ENCODE results near the gene TEX35. TPM values are rescaled to one million over a fixed set of nuclear protein-coding genes. Genes with fewer than 3 reads are reported as not detected.

Gene TEX35
- total RNA-seq (not detected), polyA plus RNA-seq (not detected), total RNA-seq (not detected)

DNA sequence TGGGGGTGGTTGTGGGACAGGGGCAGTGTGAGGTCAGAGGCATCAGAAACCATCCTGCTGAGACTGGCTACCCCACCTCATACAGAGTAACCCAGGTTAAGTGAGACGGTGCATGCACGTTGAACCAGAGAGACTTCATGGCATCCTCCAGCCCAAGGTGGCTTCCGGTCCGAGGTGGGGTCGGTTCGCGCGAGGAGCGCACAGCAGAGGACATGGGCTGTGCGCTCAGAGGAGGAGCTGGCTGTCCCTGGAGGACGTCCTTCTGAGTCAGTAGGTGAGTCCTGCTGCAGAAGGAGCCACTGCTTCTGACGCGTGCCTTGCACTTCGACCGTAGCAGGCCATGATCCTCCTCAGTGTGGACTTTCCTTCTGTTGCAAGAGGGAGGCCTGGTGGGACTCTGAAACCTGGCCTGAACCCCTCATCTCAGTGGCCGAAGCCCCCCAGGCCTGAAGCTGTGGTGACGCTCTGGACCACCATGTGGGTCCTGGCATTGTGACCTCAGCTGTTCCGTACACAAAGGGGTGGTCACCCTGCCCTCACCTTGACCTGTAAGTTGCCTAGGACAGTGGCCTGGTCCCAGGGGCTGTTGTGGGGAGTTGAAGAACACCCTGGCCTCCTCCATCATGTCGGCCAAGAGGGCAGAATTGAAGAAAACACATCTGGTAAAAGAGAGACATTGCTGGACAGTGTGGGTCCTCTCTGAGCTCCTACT lies at the start of gene TEX35:
Gene TEX35 (plus strand): TSS at position 544 of the 712 bp plus-strand sequence. CDS start 80 bp downstream, at position 624.
- no peak within 1 kb of the TSS for H3K4me3 Mint-ChIP-seq
- Histone ChIP-seq H3K4me1 (ENCODE audit: control insufficient read depth in 2 of 2, insufficient read depth in 2 of 2, low read length in 2 of 2) (no peaks in the 10 kb centered on the region), H3K36me3 (ENCODE audit: control insufficient read depth in 2 of 3, insufficient read depth in 3 of 3, low read length in 3 of 3) (no peaks in the 10 kb centered on the region), H3K9me3 (ENCODE audit: control insufficient read depth in 2 of 3, low read length in 3 of 3) (no peaks in the 10 kb centered on the region), H3K4me3 (ENCODE audit: low read length) (no peak within 1 kb of the TSS), H3K27ac (ENCODE audit: low read depth, low read length) (no peak within 1 kb of the TSS), H3K27me3 (ENCODE audit: control insufficient read depth in 2 of 2, insufficient read depth in 2 of 2, low read length in 2 of 2) (no peaks in the 10 kb centered on the region)
- CTCF ChIA-PET = no interaction called here
- H3K9me3 Mint-ChIP-seq = peaks cover 0 to 2% (median 0%) of the 10 kb centered on the region in 11 donors
- H3K36me3 Mint-ChIP-seq = no peaks in the 10 kb centered on the region
- ATAC-seq (no peak), DNase-seq (no peak)
- POLR2A ChIA-PET = no interaction called here
- intact Hi-C loops (cut with micrococcal nuclease) = no loop called here
- no peak within 1 kb of the TSS for H3K27ac Mint-ChIP-seq
- H3K27me3 Mint-ChIP-seq = peaks cover 0 to 6% (median 0%) of the 10 kb centered on the region in 5 donors
- no peaks in the 10 kb centered on the region for H3K4me1 Mint-ChIP-seq

DNA sequence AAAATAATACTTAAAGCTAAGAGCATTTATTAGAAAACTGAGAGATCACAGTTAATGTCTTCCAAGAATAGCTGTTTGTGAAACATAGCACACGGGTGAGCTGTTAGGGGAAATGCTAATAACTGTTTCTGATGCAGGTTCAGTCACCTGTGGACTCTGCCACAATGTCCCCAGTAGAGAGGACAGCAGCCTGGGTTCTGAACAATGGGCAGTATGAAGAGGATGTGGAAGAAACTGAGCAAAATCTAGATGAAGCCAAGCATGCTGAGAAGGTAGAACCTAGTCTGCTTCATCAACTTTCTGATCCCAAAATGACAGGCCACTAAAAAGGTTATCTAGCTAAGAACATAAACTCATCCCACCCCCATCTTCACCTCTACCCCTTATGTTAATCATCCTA lies 48.8 kb upstream of the TEX35 start:
- no peaks in the 10 kb centered on the region for H3K9me3 Mint-ChIP-seq
- no peaks in the 10 kb centered on the region for H3K27me3 ChIP-seq (ENCODE audit: control insufficient read depth in 2 of 2, insufficient read depth in 2 of 2, low read length in 2 of 2)
- H3K36me3 ChIP-seq (ENCODE audit: control insufficient read depth in 2 of 3, insufficient read depth in 3 of 3, low read length in 3 of 3) = no peaks in the 10 kb centered on the region
- ATAC-seq (no peak), DNase-seq (no peak)
- H3K27ac ChIP-seq (ENCODE audit: low read depth, low read length) = no peak overlapping the region
- no peaks in the 10 kb centered on the region for H3K9me3 ChIP-seq (ENCODE audit: control insufficient read depth in 2 of 3, low read length in 3 of 3)
- H3K27me3 Mint-ChIP-seq = peaks cover 0 to 14% (median 13%) of the 10 kb centered on the region in 5 donors
- no peak overlapping the region for H3K4me3 Mint-ChIP-seq
- ChIA-PET POLR2A (no interaction called here), CTCF (no interaction called here)
- H3K36me3 Mint-ChIP-seq = no peaks in the 10 kb centered on the region
- no peaks in the 10 kb centered on the region for H3K4me1 ChIP-seq (ENCODE audit: control insufficient read depth in 2 of 2, insufficient read depth in 2 of 2, low read length in 2 of 2)
- H3K4me1 Mint-ChIP-seq = no peaks in the 10 kb centered on the region
- H3K27ac Mint-ChIP-seq = no peak overlapping the region
- intact Hi-C loops (cut with micrococcal nuclease) = no loop called here
- H3K4me3 ChIP-seq (ENCODE audit: low read length) = no peak overlapping the region

DNA sequence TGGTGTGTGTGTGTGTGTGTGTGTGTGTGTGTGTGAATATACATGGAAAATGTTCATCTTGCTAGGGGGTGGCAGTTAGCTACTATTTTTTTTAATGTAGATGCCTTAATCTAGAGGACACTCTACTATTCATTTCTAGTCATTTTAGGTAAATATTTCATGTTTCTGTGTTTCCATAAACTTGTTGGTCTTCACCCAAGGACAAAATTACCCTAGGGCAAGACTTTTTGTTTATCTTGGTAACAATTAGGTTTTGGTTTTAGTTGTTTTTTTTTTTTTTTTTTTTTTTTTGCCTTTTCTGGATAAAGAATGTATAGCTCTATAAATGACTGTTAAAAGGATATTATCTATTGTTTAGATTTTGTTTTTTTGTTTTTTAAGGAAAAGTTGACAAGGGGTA lies 48.3 kb upstream of the TEX35 start:
- ChIA-PET CTCF (no interaction called here), POLR2A (no interaction called here)
- H3K27me3 ChIP-seq (ENCODE audit: control insufficient read depth in 2 of 2, insufficient read depth in 2 of 2, low read length in 2 of 2) = no peaks in the 10 kb centered on the region
- H3K9me3 ChIP-seq (ENCODE audit: control insufficient read depth in 2 of 3, low read length in 3 of 3) = no peaks in the 10 kb centered on the region
- ATAC-seq (no peak), DNase-seq (no peak)
- H3K4me3 ChIP-seq (ENCODE audit: low read length) = no peak overlapping the region
- no peak overlapping the region for H3K4me3 Mint-ChIP-seq
- H3K9me3 Mint-ChIP-seq = no peaks in the 10 kb centered on the region
- no peaks in the 10 kb centered on the region for H3K36me3 ChIP-seq (ENCODE audit: control insufficient read depth in 2 of 3, insufficient read depth in 3 of 3, low read length in 3 of 3)
- no peaks in the 10 kb centered on the region for H3K4me1 ChIP-seq (ENCODE audit: control insufficient read depth in 2 of 2, insufficient read depth in 2 of 2, low read length in 2 of 2)
- H3K36me3 Mint-ChIP-seq = no peaks in the 10 kb centered on the region
- H3K27ac Mint-ChIP-seq = no peak overlapping the region
- H3K4me1 Mint-ChIP-seq = no peaks in the 10 kb centered on the region
- no peak overlapping the region for H3K27ac ChIP-seq (ENCODE audit: low read depth, low read length)
- H3K27me3 Mint-ChIP-seq = peaks cover 0 to 14% (median 13%) of the 10 kb centered on the region in 5 donors
- intact Hi-C loops (cut with micrococcal nuclease) = no loop called here

DNA sequence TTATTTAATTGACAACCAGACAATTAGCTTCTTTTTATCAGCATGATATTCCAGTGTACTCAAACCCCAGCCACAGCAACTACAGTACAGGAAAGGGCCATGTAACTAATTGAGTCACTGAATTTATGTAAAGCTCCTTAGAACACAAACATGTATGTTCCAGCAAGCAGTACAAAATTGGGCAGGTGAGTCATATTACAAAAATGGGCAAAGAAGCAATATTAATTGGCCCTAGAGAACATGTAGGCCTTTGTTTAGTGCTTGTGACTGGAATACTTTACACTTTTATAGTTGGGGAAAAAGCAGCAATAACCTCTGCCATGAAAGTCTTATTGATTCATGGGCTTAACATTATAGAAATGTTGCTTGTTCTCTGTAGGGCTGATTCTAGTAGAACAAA lies 47.9 kb upstream of the TEX35 start:
- no peaks in the 10 kb centered on the region for H3K4me1 Mint-ChIP-seq
- no peaks in the 10 kb centered on the region for H3K36me3 Mint-ChIP-seq
- ATAC-seq (no peak), DNase-seq (no peak)
- no peak overlapping the region for H3K27ac ChIP-seq (ENCODE audit: low read depth, low read length)
- intact Hi-C loops (cut with micrococcal nuclease) = no loop called here
- H3K9me3 ChIP-seq (ENCODE audit: control insufficient read depth in 2 of 3, low read length in 3 of 3) = no peaks in the 10 kb centered on the region
- POLR2A ChIA-PET = no interaction called here
- CTCF ChIA-PET = no interaction called here
- no peaks in the 10 kb centered on the region for H3K36me3 ChIP-seq (ENCODE audit: control insufficient read depth in 2 of 3, insufficient read depth in 3 of 3, low read length in 3 of 3)
- H3K27me3 ChIP-seq (ENCODE audit: control insufficient read depth in 2 of 2, insufficient read depth in 2 of 2, low read length in 2 of 2) = no peaks in the 10 kb centered on the region
- no peak overlapping the region for H3K4me3 ChIP-seq (ENCODE audit: low read length)
- peaks cover 0 to 14% (median 13%) of the 10 kb centered on the region in 5 donors for H3K27me3 Mint-ChIP-seq
- no peaks in the 10 kb centered on the region for H3K9me3 Mint-ChIP-seq
- no peak overlapping the region for H3K4me3 Mint-ChIP-seq
- no peaks in the 10 kb centered on the region for H3K4me1 ChIP-seq (ENCODE audit: control insufficient read depth in 2 of 2, insufficient read depth in 2 of 2, low read length in 2 of 2)
- no peak overlapping the region for H3K27ac Mint-ChIP-seq

DNA sequence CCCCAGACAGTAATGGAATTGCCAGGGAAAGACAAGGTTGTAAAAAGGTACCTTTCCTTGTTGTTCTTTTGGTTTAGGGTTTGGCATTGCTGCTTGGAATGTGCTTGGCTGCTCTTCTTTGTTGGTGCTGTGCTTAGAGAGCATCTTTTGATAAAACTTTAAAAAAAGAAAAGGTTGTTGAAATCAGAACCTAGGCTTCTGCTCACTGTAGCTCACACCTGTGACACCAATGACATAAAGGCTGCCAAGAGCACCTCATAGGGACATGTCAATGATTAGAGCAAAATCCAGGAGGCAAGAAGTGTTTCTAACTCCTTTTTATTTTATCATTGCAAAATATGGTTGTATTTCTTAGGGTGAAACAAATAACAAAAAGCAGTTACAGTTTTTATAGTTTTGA lies 45.1 kb upstream of the TEX35 start:
- peaks cover 4 to 21% (median 20%) of the 10 kb centered on the region in 5 donors for H3K27me3 Mint-ChIP-seq
- CTCF ChIA-PET = no interaction called here

DNA sequence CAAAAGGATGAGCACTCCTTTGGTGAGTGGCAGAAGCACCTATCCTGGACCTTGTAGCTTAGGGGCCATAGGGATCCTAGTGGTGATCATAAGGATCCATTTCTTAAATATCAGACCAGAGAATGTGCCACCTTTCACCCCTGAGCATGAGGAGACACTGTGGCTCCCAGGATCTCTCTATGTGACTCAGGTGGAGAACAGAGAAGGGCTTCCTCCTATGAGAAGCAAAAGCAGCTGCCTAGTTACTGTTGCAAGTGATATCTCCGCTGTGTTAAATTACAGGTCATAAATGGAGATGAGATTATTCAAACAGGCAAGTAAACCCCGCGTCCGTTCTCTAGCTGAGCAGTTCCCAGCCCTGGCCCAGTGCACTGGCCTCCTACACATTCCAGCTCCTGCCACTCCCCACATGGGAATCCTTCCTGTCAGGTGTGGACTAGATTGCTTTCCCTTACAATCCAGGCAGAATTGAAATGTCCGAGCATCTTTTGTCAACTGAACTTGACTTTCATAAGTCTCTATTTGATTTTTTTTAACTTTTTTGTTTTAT lies 42.4 kb upstream of the TEX35 start:
- H3K9me3 Mint-ChIP-seq = no peaks in the 10 kb centered on the region
- CTCF ChIA-PET = no interaction called here
- intact Hi-C loops (cut with micrococcal nuclease) = no loop called here

More for the DNA sequence above, 45.1 kb upstream of the TEX35 start:
- Histone ChIP-seq H3K36me3 (ENCODE audit: control insufficient read depth in 2 of 3, insufficient read depth in 3 of 3, low read length in 3 of 3) (no peaks in the 10 kb centered on the region), H3K4me1 (ENCODE audit: control insufficient read depth in 2 of 2, insufficient read depth in 2 of 2, low read length in 2 of 2) (no peaks in the 10 kb centered on the region), H3K27ac (ENCODE audit: low read depth, low read length) (no peak overlapping the region), H3K27me3 (ENCODE audit: control insufficient read depth in 2 of 2, insufficient read depth in 2 of 2, low read length in 2 of 2) (no peaks in the 10 kb centered on the region), H3K4me3 (ENCODE audit: low read length) (no peak overlapping the region), H3K9me3 (ENCODE audit: control insufficient read depth in 2 of 3, low read length in 3 of 3) (no peaks in the 10 kb centered on the region)
- ATAC-seq (no peak), DNase-seq (no peak)
- H3K4me3 Mint-ChIP-seq = no peak overlapping the region
- no peaks in the 10 kb centered on the region for H3K36me3 Mint-ChIP-seq
- no peaks in the 10 kb centered on the region for H3K9me3 Mint-ChIP-seq
- H3K4me1 Mint-ChIP-seq = no peaks in the 10 kb centered on the region
- POLR2A ChIA-PET = no interaction called here
- intact Hi-C loops (cut with micrococcal nuclease) = no loop called here
- no peak overlapping the region for H3K27ac Mint-ChIP-seq

DNA sequence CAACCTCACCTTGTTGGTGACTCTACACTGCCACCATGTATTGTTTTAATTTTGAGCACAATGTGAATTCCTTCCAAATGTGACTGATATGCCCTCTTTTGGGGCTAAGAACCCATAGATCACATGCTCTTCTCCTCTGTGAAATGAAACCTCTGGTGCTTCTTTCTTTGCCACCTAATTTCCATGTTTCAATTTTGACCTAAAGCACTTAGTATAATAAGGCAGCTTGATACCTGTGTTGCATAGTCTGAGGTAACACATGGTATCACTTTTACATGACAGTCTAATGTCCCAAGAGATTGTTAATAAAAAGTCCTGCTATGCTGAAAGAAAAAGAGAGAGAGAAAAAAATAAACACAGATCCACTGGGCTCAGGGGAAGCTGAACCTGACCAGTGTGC lies 40.4 kb upstream of the TEX35 start:
- intact Hi-C loops (cut with micrococcal nuclease) = no loop called here
- ATAC-seq = no peak
- POLR2A ChIA-PET = no interaction called here
- H3K4me3 ChIP-seq (ENCODE audit: low read length) = no peak overlapping the region
- H3K27me3 ChIP-seq (ENCODE audit: control insufficient read depth in 2 of 2, insufficient read depth in 2 of 2, low read length in 2 of 2) = no peaks in the 10 kb centered on the region
- no peaks in the 10 kb centered on the region for H3K9me3 ChIP-seq (ENCODE audit: control insufficient read depth in 2 of 3, low read length in 3 of 3)
- no peak for DNase-seq
- H3K36me3 ChIP-seq (ENCODE audit: control insufficient read depth in 2 of 3, insufficient read depth in 3 of 3, low read length in 3 of 3) = no peaks in the 10 kb centered on the region
- H3K36me3 Mint-ChIP-seq = no peaks in the 10 kb centered on the region
- H3K4me1 ChIP-seq (ENCODE audit: control insufficient read depth in 2 of 2, insufficient read depth in 2 of 2, low read length in 2 of 2) = no peaks in the 10 kb centered on the region
- H3K4me3 Mint-ChIP-seq = no peak overlapping the region
- no peak overlapping the region for H3K27ac Mint-ChIP-seq
- no peaks in the 10 kb centered on the region for H3K4me1 Mint-ChIP-seq
- H3K27me3 Mint-ChIP-seq = peaks cover 11 to 42% (median 30%) of the 10 kb centered on the region in 5 donors
- CTCF ChIA-PET = no interaction called here
- no peak overlapping the region for H3K27ac ChIP-seq (ENCODE audit: low read depth, low read length)
- no peaks in the 10 kb centered on the region for H3K9me3 Mint-ChIP-seq

More for the DNA sequence above, 42.4 kb upstream of the TEX35 start:
- no peaks in the 10 kb centered on the region for H3K4me1 ChIP-seq (ENCODE audit: control insufficient read depth in 2 of 2, insufficient read depth in 2 of 2, low read length in 2 of 2)
- no peaks in the 10 kb centered on the region for H3K36me3 ChIP-seq (ENCODE audit: control insufficient read depth in 2 of 3, insufficient read depth in 3 of 3, low read length in 3 of 3)
- Mint-ChIP-seq H3K4me3 (no peak overlapping the region), H3K27me3 (peaks cover 9 to 36% (median 30%) of the 10 kb centered on the region in 5 donors), H3K36me3 (no peaks in the 10 kb centered on the region), H3K27ac (no peak overlapping the region), H3K4me1 (no peaks in the 10 kb centered on the region)
- POLR2A ChIA-PET = no interaction called here
- H3K9me3 ChIP-seq (ENCODE audit: control insufficient read depth in 2 of 3, low read length in 3 of 3) = no peaks in the 10 kb centered on the region
- H3K27me3 ChIP-seq (ENCODE audit: control insufficient read depth in 2 of 2, insufficient read depth in 2 of 2, low read length in 2 of 2) = no peaks in the 10 kb centered on the region
- DNase-seq (no peak), ATAC-seq (no peak)
- no peak overlapping the region for H3K4me3 ChIP-seq (ENCODE audit: low read length)
- no peak overlapping the region for H3K27ac ChIP-seq (ENCODE audit: low read depth, low read length)
